HG02970 (cell line): ENCODE measurements around the gene MSLN.

Experiments
- ATAC-seq: cut with Tn5 transposase; IDR thresholded peaks from one replicate; pipeline ENCODE4 v1.9.1; 2021; ENCODE audit warnings: mild to moderate bottlenecking, moderate library complexity, moderate number of reproducible peaks; ENCODE audit not compliant: unreplicated experiment, low FRiP score

Gene MSLN

DNA sequence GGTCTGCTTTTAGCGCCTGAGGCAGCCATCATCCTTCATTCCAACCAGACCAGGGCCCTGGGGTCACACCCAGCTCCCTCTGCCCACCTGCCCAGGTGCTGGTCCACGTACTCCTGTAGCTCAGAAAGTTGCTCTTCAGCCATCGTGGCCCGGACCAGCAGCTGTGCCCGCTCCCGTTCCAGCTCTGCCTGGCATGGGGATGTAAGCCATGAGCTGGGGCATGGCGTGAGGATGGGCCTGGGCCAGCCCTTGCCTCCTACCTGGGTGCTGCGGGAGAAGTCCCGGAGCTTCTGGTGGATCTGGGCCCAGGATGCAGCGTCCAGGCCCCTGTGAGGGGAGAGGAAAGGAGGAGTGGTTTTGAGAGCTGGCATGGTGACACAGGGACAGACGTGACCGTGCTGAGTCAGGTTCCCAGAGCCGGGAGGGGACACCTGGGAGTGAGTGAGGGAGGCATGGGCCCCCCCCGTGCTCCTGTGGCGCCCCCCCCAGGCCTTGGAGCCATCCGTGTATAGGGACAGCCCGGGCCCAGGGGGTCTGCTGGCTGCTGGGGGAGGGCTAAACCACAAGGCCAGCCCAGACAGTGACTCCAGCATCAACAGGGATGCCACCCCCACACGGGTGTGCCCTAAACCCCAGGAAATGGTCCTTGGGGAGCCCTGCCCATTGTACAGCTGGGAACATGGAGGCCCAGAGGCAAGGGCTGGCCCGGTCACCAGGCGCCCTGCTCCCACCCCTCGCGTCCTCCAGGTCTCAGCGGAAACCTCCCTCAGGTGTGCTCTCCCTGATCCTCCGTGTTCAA, 37.5 kb upstream of the MSLN start:
- no peak for ATAC-seq

DNA sequence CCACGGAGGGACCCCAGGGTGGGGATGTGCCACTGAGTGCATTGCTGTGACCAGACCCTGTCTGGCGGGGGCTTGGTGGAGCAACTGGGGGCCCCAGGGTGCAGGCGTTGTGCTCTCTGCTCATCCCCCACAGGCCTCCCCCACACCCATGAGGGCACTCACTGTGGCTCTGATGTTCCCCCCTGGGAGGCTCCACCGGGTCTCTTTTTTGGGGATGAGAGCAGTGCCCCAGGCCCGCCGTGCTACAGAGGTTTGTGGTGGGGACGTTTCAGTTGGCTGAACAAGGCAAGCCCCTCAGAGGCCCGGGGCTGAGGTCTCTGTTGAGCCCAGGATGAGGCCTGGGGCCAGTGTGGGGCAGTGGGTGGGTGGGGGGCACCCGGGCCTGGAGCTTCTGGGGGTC, 36.8 kb upstream of the MSLN start:
- ATAC-seq, result no peak

- no peak for ATAC-seq
Measured at GRCh38 chr16:724188-725040, 36.1 kb upstream of the MSLN start.

DNA sequence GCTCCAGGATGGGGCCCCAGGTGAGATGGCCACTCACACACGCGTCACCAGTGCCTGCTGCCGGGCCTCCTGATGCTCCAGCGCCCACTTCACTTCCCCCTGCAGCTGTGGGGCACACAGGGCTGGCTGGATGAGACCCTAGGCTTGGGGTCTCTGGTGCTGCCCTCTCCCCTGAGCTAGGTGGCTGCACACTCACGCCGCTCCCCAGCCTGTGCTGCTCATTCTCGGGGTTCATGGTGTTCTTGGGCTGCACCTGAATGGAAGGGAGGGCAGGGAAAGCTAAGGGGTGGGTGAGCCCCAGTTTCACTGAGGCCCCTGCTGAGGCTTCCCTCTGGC, 35.5 kb upstream of the MSLN start:
- ATAC-seq, result no peak

GRCh38 chr16:725463-726187, 34.9 kb upstream of the MSLN start:
- no peak for ATAC-seq

- no peak for ATAC-seq
Measured at GRCh38 chr16:726188-726437, 34.4 kb upstream of the MSLN start.

DNA sequence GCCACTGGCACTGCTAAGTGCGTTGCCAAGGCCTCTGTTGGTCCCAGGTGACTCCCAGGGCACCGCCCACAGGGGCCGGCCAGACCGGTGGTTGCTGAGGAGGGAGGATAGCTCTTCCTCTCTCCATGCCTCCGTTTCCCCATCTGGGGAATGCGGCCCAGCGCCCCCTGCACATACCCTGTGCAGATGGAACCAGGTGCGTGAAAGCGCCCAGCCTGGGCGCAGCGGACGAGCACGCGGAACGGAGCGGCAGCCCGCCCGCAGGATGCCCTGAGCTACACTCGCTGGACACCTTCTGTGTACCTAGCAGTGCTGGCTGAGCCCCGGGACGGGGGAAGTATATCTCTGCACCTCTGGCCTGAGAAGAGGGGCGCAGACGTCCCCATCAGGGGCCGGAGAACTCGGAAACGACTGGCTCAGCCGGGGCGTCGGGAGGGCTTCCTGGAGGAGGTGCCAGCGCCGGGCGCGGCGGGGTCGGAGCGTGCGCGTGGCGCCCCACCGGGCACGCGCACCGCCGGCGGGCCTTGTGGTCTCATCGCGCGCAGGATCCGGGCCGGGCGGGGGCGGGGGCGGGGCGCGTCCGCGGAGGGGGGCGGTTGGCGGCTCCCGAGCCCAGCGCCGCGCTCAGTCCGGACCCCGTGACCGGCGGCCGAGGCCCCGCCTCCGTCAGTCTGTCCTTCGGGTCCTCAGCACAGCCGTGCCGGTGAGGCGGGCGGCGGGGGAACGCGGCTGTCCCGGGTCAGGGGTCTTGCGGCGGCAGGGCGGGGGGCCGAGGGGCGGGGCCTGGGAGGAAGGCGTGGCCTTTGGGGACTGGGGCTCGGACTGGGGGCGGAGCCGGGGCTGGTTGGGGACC, 33.9 kb upstream of the MSLN start, which contains the start of the genes CCDC78 and HAGHL:
CCDC78 (minus strand) TSS at position 6 of the 853 bp plus-strand sequence. CDS start 76 bp downstream, outside the sequence.
HAGHL (plus strand) TSS at position 669 of the 853 bp plus-strand sequence. CDS start 404 bp downstream, outside the sequence.
- no peak for ATAC-seq

DNA sequence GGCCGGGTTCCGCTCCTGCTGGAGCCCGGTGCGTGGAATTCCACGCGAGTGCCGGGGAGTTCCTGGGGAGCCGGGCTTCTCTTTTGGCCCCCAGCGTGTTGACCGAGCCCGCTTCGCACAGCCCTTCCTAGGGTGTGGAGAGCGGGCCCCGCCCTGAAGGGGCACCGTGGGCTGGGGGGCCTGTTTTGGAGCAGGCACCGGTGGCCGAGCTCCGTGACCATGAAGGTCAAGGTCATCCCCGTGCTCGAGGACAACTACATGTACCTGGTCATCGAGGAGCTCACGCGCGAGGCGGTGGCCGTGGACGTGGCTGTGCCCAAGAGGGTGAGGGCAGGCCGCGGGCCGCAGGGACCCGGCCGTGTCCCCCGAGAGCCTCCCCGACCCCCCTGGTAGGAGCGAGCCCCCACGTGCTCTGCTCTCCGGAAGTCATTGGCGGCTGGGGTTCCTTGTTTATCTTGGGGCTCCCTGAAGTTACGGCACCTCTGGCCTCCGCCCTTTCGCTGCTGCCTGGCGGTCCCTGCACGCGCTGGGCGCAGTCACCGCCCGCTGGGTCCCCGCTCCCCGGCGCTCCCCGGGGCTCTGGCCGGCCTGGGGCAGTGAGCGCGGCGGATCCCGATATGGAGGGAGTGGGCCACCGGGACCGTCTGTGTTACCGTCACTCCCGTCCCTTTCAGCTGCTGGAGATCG, 33.1 kb upstream of the MSLN start:
- ATAC-seq, result no peak

- no peak for ATAC-seq
Measured at GRCh38 chr16:728131-728889, 32.2 kb upstream of the MSLN start.

DNA sequence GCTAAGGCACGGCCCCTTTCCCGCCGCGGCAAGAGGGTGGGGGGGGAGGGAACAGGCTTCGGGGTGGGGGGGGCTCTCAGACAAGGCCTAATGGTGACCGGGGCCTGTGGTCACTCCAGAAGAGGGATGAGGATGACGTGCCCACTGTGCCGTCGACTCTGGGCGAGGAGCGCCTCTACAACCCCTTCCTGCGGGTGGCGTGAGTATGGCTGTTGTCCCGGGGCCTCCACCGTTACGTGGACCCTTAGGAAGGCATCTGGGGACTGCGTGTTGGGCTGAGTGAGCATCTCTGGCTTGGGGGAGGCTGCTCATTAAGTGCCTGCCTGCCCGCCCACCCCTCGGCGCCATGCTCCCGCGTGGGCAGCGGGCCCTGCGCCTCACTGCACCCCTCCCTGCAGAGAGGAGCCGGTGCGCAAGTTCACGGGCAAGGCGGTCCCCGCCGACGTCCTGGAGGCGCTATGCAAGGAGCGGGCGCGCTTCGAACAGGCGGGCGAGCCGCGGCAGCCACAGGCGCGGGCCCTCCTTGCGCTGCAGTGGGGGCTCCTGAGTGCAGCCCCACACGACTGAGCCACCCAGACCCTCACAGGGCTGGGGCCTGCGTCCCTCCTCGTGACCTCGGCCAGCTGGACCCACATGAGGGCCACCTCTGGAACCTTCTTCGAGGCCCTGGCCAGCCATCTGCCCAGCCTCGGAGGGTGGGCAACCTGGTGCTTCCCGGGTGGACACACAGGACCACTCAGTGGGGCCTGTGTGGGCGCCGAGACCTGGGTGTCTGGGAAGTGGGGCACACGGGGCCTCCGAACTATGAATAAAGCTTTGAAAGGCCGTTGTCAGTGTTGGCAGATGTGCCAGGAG, 31.4 kb upstream of the MSLN start:
- ATAC-seq, result no peak

DNA sequence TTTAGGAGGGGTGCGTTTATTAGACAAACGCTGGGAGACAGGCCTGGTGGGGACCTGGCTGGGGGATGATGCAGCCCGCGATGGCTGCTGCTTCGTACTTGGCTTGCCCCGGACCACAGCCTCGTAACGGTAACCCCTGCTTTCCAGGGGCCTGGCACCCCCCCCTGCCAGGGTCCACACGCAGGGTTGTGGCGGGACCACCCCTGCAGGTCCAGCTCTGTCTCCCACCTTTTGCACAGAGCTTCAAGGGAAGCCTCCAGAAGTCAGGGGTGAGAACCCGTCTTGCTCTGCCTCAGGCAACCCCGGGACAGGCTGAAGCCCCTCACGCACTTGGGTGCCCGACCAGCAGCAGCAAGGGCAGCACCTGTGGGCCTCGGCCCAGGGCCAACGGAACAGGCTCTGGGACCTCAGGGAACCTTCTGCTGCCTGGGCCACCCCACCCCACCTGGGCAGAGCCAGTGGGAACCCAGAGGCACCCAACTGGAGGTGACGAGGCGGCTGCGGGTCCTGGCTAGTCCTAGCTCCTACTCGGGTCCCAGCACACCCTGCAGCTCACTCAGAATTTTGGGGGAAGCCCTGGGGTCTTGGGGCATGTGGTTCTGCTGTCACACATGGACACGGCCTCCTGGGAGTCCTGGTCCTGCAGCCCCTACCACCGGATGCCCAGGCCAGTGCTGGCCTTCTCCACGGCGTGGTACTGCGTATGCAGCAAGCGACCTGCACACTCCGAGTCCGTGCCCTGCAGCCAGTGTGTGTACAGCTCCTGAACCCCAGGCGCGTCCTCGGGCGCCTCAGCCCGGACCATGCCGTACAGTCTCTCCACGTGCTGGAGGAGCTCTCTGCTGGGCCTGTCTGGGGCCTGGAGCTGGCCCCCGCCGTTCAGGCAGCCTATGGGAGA, 30.5 kb upstream of the MSLN start:
- ATAC-seq, result no peak

- ATAC-seq, result no peak
Measured at GRCh38 chr16:730666-731509, 29.6 kb upstream of the MSLN start.

GRCh38 chr16:732332-732731, 28.2 kb upstream of the MSLN start:
- ATAC-seq, result no peak

GRCh38 chr16:732936-733335, 27.6 kb upstream of the MSLN start:
- no peak for ATAC-seq

GRCh38 chr16:733382-734207, 26.9 kb upstream of the MSLN start:
- no peak for ATAC-seq
